22Rv1 (cell line): ENCODE results near the gene ACTR3.

Source experiments
- H3K27ac ChIP-seq: fragments of 450-650 bp; 2 replicates; pipeline ENCODE4 v1.5.1; 2017
- ZFX ChIP-seq: fragments of 450-650 bp; IDR thresholded peaks from 2 replicates; pipeline ENCODE4 v1.6.1; 2017; ENCODE audit warnings: antibody characterized with exemption, borderline replicate concordance
- TF ChIP-seq, protein P1 (sequence below): fragments of 450-650 bp; IDR thresholded peaks from 2 replicates; pipeline ENCODE4 v1.5.1; 2017; ENCODE audit warnings: mild to moderate bottlenecking

ACTR3 gene

GRCh38 chr2:113967272-113967671, 77.4 kb downstream of the ACTR3 start:
- H3K27ac ChIP-seq = no peak overlapping the region
- no peak for TF ChIP-seq ZFX
- TF ChIP-seq, protein P1, sequence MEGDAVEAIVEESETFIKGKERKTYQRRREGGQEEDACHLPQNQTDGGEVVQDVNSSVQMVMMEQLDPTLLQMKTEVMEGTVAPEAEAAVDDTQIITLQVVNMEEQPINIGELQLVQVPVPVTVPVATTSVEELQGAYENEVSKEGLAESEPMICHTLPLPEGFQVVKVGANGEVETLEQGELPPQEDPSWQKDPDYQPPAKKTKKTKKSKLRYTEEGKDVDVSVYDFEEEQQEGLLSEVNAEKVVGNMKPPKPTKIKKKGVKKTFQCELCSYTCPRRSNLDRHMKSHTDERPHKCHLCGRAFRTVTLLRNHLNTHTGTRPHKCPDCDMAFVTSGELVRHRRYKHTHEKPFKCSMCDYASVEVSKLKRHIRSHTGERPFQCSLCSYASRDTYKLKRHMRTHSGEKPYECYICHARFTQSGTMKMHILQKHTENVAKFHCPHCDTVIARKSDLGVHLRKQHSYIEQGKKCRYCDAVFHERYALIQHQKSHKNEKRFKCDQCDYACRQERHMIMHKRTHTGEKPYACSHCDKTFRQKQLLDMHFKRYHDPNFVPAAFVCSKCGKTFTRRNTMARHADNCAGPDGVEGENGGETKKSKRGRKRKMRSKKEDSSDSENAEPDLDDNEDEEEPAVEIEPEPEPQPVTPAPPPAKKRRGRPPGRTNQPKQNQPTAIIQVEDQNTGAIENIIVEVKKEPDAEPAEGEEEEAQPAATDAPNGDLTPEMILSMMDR = no peak

GRCh38 chr2:113972766-113973165, 82.9 kb downstream of the ACTR3 start:
- no peak for TF ChIP-seq ZFX
- TF ChIP-seq, protein P1 = no peak

DNA sequence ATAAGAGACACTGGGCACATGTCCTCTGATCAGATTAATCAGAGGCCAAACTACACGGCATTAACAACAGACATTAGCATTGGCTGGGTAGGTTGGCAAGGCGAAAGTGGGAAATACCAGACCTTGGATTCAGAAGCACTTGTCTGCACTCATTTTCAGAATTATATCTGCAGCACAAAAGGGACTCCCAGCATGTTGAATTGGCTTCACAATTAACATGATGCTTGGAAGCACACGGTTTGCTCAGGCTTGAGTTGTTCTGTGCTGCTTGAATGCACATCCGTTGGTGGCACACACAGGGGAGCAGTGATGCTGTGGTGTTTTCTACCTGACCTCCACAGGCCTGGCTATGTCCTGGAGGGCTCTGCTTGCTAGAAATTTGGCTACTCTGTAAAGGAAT, 83.9 kb downstream of the ACTR3 start:
- no peak overlapping the region for H3K27ac ChIP-seq
- TF ChIP-seq, protein P1 = no peak
- no peak for TF ChIP-seq ZFX

More at GRCh38 chr2:113972766-113973165, 82.9 kb downstream of the ACTR3 start:
- H3K27ac ChIP-seq = no peak overlapping the region

- TF ChIP-seq, protein P1 = no peak
- no peak for TF ChIP-seq ZFX
- H3K27ac ChIP-seq = no peak overlapping the region
Measured at GRCh38 chr2:113974727-113975126, 84.8 kb downstream of the ACTR3 start.

GRCh38 chr2:113976277-113976928, 86.5 kb downstream of the ACTR3 start:
- no peak overlapping the region for H3K27ac ChIP-seq
- TF ChIP-seq ZFX = no peak

DNA sequence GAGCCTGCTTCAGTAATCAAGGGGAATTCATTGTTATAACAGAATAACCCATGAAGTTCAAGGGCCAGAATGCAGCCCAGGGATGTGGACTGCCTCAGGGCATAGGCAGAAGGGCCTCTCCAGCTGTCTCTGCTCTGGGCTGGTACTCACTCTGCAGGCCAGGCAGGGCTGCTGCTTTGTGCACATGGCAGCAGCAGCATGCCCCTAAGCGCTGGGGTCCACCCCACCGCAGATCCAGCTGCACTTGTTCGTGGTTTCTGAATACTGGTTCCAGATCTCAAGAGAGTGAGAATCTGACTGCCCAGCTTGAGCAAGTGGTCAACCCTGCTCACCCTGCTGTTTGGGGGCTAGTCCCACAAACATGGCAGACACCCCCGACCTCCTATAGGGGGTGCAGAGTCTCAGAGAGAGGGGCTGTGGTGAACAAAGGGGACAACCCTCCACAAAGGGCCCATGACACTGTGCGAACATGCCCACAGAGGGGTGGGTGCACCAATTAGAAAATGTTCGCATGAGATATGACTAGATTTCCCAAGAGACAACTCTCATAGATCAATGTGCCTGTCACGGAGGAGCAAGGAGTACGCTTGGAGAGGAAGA, 87.3 kb downstream of the ACTR3 start:
- H3K27ac ChIP-seq = no peak overlapping the region
- TF ChIP-seq, protein P1 = no peak
- no peak for TF ChIP-seq ZFX

- H3K27ac ChIP-seq = no peak overlapping the region
- no peak for TF ChIP-seq ZFX
- TF ChIP-seq, protein P1 = peak; percentile 15; the same call in 1 of the 2 replicates
Measured at GRCh38 chr2:113977660-113978523, 88.0 kb downstream of the ACTR3 start.
